ENCODE measurements around the gene MATN3.

Gene MATN3

DNA sequence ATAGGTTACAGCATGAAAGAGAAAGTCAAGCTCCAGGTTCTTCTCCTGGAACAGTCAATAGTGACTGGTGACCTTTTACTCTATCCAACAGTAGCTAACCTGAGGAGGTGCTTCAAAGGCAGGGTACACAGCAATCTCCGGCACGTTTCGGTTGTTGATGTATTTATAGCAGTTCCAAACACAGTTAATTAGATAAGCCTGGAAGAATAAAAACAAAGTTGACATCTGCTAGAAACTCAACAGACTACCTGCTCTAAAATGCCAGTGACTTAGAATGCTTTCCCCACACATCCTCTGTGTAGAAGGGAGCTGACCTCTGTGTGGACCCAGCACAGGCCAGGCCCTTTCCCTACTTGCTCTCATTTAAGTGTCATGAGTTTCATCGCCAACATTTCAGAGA, 21.8 kb upstream of the MATN3 start:
- TF ChIP-seq, protein P1, sequence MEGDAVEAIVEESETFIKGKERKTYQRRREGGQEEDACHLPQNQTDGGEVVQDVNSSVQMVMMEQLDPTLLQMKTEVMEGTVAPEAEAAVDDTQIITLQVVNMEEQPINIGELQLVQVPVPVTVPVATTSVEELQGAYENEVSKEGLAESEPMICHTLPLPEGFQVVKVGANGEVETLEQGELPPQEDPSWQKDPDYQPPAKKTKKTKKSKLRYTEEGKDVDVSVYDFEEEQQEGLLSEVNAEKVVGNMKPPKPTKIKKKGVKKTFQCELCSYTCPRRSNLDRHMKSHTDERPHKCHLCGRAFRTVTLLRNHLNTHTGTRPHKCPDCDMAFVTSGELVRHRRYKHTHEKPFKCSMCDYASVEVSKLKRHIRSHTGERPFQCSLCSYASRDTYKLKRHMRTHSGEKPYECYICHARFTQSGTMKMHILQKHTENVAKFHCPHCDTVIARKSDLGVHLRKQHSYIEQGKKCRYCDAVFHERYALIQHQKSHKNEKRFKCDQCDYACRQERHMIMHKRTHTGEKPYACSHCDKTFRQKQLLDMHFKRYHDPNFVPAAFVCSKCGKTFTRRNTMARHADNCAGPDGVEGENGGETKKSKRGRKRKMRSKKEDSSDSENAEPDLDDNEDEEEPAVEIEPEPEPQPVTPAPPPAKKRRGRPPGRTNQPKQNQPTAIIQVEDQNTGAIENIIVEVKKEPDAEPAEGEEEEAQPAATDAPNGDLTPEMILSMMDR (IDR thresholded peaks at IDR 0.05) = no peak

- TF ChIP-seq, protein P1 (IDR thresholded peaks at IDR 0.05) = no peak
Observed at GRCh38 chr2:20033322-20033721, 20.9 kb upstream of the MATN3 start.

- TF ChIP-seq, protein P1 (IDR thresholded peaks at IDR 0.05) = no peak
Observed at GRCh38 chr2:20030224-20030623, 17.8 kb upstream of the MATN3 start.

DNA sequence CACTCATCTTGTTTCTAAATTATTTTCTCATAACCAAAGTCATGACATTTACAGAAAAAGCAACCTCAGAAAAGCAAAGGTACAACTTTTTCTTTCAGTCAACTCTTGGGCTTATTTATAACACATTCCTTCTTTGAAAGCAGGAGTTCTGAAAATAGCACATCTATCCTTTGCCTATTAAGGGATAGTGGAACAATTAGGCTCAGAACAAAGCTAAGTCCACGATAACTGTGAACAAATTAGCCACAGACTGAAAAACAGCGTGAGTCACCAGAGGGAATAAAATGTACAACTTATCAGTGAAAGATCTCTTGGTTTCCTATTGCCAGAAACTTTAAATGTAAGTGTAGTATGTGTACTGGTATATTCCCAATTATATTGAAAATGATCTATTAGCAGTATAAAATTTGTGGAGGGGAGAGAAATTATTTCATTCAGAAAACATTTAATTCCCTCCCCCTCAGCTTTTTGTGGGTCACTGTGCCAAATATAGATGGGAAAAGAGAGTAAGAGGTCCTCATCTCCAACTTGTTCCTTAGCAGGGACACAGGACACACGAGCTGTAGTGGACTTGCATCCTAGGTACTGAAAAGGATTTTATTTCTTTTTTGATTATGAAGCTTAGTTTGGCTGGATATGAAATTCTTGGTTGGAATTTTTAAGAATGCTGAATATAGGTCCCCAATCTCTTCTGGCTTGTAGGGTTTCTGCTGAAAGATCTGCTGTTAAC, 15.4 kb upstream of the MATN3 start:
- TF ChIP-seq, protein P1 (IDR thresholded peaks at IDR 0.05) = no peak

DNA sequence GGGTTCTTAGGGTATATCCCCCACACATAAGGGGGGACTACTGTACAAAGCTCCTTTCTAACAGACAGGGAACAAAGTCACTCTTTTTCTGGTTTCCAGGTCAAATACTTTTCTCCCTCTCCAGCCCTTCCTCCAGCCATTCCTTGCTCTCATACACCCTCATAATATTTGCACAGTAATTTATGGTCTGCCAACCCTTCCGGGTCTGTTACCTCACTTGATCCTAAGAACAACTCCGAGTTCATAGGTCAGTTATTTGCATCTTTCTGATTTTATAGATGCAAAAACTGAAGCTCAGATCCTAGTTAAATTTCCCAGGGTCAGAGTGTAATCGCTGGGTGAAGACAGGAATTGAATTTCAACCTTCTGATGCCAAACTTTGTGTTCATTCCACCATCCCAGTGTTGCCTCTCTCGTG, 14.8 kb upstream of the MATN3 start:
- TF ChIP-seq, protein P1 (IDR thresholded peaks at IDR 0.05) = no peak

DNA sequence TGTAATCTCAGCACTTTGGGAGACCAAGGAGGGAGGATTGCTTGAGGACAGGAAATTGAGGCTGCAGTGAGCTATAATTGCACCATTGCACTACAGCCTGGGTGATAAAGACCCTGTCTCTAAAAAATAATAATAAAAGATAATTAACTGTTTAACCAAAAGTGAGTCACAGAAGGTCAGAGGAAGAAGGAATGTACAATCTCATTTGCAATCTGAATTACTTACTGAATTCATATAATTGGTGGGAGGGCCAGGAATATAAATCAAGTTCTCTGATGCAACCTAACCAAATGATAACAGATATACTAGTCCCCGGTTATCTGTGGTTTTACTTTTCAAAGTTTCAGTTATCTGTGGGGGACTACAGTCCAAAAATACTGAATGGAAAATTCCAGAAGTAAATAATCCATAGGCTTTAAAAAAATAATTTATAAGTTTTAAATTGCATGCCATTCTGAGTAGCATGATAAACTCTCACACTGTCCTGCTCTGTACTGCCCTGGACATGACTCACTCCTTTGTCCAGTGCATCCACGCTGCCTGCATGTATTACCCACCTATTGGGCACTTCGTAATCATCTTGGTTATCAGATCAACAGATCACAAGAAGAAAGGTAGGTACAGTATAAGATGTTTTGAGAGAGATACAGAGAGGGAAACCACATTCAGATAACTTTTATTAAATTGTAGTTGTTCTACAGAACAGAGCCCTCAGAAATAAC, 12.8 kb upstream of the MATN3 start:
- TF ChIP-seq, protein P1 (IDR thresholded peaks at IDR 0.05) = no peak

DNA sequence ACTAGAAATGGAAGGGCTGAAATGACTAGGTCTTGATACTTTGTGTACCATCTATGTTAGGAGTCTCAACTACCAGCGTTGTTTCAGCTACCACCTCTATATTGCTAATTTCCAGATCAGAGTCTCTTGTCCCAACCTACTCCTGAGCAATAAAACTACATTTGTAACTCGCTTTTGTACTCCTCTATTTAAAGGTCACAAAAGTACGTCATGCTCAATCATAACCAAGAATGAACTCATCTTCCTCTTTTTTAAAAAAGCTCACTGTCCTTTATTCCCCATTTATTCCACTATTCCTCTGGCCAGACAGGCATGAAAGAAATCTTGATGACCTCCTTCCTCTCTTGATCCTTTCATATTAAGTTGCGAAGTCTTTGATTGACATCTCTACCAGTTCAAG, 11.2 kb upstream of the MATN3 start:
- TF ChIP-seq, protein P1 (IDR thresholded peaks at IDR 0.05) = no peak
